A549 treated with CORT108297 at 1 μM for 4 hours (cell line): ENCODE measurements around the gene MRPL51. TPM values are rescaled to one million over a fixed set of nuclear protein-coding genes. Genes with fewer than 3 reads are reported as not detected.

Experiments
- total RNA-seq: library from RNA; stranded (reverse); fragments of 200-300 nt; extraction: Qiagen RNA extraction; gene quantifications from 5 replicates; pipeline ENCODE4 v1.2.3, GENCODE V29; 2022

The MRPL51 gene
- 286 to 313 TPM (median 305 TPM) in 5 replicates for total RNA-seq

DNA sequence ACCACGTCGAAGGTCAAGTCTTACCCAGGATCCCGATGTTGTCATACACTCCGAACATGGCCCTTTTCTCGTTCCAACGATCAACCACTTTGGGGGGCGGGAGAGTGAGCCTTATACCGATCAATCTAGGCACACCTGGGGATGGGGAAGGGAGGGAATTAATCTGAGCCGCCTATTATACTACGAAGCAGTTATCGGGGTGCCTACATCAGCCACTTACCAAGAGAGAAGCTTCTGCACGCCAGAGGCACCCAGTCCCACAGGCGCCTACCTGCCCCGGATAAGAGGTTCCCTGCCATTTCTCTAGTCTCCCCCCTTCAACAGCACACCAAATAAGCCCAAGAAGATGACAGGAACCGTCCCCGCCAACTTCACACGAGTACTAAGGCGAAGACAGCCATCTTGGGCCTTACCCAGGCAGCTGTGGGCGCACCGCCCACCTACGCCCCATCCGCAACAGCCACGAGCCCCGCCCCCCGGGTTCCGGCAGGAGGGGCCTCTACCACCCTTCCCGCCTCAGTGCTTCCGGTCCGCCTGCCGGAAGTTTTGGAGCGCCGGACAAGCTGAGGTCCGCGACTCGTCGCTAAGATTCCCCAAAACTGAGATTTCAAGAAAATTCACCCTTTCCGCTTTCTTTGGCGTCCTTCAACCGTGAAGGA lies at the start of gene MRPL51:
TSS of gene MRPL51 (minus strand) at position 425 of the 659 bp plus-strand sequence. CDS start at position 299, 126 bp downstream.

DNA sequence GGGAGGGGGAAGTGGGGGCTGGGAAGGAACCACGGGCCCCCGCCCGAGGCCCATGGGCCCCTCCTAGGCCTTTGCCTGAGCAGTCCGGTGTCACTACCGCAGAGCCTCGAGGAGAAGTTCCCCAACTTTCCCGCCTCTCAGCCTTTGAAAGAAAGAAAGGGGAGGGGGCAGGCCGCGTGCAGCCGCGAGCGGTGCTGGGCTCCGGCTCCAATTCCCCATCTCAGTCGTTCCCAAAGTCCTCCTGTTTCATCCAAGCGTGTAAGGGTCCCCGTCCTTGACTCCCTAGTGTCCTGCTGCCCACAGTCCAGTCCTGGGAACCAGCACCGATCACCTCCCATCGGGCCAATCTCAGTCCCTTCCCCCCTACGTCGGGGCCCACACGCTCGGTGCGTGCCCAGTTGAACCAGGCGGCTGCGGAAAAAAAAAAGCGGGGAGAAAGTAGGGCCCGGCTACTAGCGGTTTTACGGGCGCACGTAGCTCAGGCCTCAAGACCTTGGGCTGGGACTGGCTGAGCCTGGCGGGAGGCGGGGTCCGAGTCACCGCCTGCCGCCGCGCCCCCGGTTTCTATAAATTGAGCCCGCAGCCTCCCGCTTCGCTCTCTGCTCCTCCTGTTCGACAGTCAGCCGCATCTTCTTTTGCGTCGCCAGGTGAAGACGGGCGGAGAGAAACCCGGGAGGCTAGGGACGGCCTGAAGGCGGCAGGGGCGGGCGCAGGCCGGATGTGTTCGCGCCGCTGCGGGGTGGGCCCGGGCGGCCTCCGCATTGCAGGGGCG lies 41.0 kb upstream of the MRPL51 start, which contains the start of gene GAPDH:
TSS of gene GAPDH (plus strand) at position 595 of the 772 bp plus-strand sequence. CDS start 316 bp downstream, outside the sequence.

DNA sequence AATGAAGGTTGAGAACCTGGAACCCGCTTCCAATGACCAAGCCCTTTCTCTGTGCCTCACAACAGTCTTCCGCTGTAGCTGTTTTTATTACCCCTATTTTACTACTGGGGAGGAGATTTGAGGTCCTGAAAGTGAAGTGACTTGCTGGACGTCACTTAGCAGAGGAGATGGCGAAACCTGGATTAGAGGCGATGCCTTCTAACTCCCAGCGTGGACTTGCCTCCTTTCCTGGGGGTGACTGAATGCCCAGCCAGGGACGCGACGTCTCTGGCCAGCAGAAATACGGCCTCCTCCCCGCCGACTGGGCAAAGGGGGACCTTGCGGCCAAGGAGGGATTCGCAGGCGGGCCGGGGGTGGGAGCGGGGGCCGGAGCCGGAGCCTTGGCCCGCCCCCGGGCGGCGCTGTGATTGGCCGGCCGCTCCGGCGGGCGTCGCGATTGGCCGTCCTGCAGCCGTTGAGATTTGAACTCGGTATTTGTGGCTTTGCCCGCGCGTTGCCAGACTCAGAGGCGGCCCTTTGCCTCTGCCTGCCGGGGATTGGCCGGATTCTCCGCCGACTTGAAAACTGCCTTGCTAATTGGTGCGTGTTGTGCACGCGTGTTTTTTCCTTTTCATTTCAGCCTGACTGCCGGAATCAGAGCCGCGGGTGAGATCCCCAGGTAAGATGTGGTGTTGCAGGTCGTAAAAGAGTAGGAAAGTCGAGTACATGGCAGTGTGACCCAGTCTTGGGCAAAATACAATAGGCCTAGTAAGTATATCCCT lies 615 bp upstream of the MRPL51 start, which contains the start of gene NCAPD2:
TSS of gene NCAPD2 (plus strand) at position 606 of the 761 bp plus-strand sequence. CDS start 997 bp downstream, outside the sequence.

DNA sequence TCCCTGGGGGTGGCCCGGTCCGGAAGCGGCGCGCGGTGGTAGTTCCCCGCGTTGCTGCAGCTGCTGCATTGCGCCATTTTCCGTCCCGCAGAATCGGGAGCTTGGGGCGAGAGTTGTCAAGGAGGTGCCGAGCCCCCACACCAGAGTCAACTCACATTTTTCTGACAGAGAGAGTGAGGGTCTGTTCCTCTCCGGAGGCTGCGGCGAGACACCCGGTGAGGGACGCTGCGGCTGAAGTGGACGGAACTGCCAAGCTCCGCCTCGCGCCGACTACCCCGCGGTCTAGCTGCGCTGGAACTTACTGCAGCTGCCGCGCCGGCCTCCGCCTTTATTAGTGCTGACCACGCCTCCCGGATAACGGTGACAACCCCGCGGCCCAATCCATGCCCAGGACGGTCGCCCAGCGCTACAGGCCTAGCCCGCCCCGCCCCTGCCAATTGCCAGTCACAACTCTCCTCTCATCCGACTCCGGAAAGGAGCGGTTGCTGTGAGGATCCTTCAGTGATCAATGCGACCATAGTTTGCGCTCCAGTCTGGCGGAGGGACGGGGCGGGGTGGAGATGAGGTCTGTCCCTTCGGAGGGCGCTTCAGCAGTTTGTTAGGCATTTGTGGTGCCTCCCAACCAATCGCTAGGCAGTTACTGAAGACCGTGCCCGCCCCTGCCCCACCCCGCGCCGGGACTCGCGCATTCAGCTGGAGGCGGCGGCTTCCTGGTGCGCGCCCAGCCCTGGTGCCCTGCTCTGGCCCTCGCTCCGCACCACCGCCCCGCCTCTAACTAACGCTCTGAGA lies 22.5 kb downstream of the MRPL51 start, which contains the start of gene VAMP1:
TSS of gene VAMP1 (minus strand) at position 303 of the 789 bp plus-strand sequence. CDS start at position 157, 146 bp downstream.

DNA sequence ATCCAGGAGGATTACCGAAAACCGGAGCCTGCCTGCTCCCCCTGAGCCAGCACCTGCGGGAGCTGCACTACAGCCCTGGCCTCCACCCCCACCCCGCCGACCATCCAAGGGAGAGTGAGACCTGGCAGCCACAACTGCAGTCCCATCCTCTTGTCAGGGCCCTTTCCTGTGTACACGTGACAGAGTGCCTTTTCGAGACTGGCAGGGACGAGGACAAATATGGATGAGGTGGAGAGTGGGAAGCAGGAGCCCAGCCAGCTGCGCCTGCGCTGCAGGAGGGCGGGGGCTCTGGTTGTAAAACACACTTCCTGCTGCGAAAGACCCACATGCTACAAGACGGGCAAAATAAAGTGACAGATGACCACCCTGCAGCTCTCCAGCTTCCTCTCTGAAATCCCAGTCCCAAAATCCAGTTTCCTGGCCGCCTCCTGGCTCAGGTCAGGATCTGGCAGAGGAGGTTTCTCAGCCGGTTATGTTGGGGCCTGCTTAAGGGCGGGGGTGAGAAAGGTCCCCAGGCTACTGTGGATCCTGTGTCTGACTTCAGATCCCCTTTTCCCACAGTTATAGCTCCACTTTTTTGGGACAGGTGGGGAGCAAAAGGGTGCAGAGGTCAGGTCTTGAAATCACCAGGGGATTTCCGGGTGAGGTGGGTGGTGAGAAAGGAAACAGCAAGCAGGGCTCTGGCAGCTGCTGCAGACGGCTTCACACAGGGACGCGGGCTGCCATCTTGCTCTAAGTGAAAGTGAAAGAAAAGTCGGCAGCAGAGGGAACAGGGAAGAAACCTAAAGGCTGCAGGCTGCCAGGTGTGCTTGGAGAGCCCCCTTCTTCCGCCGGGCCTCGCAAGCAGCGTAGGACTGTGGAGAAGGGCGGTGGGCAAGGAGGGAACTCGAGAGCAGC lies 41.5 kb downstream of the MRPL51 start, which contains the start of gene TAPBPL:
TSS of gene TAPBPL (plus strand) at position 695 of the 897 bp plus-strand sequence. CDS start 207 bp downstream, outside the sequence.

DNA sequence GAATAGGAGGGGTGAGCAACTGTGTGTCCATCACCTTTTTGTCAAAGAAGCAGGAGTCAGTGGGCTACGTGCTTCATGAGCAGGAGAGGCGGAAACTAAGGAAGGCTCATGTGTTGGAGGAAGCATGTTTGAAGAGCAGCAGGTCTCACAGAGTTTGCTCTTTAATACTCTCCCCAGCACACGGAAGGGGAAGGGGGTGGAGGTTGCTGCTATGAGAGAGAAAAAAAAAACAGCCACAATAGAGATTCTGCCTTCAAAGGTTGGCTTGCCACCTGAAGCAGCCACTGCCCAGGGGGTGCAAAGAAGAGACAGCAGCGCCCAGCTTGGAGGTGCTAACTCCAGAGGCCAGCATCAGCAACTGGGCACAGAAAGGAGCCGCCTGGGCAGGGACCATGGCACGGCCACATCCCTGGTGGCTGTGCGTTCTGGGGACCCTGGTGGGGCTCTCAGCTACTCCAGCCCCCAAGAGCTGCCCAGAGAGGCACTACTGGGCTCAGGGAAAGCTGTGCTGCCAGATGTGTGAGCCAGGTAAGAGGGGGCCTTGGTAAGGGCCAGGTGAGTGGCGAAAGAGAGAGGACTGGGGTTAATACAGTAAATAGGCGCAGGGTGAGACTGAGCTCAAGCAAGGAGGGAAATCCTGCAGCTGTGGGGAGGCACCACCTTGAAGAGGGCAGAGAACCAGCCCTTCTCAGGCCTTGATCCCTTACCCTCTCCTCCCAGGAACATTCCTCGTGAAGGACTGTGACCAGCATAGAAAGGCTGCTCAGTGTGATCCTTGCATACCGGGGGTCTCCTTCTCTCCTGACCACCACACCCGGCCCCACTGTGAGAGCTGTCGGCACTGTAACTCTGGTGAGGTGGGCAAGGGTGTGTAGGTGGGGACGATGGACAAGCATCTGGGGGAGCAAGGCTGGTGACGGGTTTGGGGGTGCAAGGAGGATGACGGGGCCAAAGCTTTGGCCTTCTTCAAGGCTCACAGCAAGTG lies 48.1 kb downstream of the MRPL51 start, which contains the start of gene CD27:
TSS of gene CD27 (plus strand) at position 252 of the 985 bp plus-strand sequence. CDS start at position 393, 141 bp downstream.

Other genes starting within 250 kb of the MRPL51 start
- 0.06 to 0.32 TPM (median 0.13 TPM) in 5 replicates for gene PLEKHG6, start 182.6 kb downstream of the MRPL51 start, total RNA-seq
- gene TNFRSF1A, start 151.2 kb downstream of the MRPL51 start, total RNA-seq: 359 to 653 TPM (median 512 TPM) in 5 replicates
- gene SCNN1A, start 117.7 kb downstream of the MRPL51 start, total RNA-seq: 10.8 to 15.6 TPM (median 14.9 TPM) in 5 replicates
- gene LTBR, start 109.1 kb downstream of the MRPL51 start, total RNA-seq: 168 to 231 TPM (median 214 TPM) in 5 replicates
- gene CD27, start 48.3 kb downstream of the MRPL51 start, total RNA-seq: not detected in 5 replicates
- gene TAPBPL, start 41.2 kb downstream of the MRPL51 start, total RNA-seq: 3.3 to 4.6 TPM (median 3.7 TPM) in 5 replicates
- gene VAMP1, start 22.6 kb downstream of the MRPL51 start, total RNA-seq: 9.7 to 13.8 TPM (median 11.4 TPM) in 5 replicates
- gene NCAPD2, start 840 bp upstream of the MRPL51 start, total RNA-seq: 56.1 to 74.5 TPM (median 68.1 TPM) in 5 replicates
- 6,866 to 9,447 TPM (median 8,977 TPM) in 5 replicates for gene GAPDH, start 41.3 kb upstream of the MRPL51 start, total RNA-seq
- 1.9 to 3.0 TPM (median 2.6 TPM) in 5 replicates for gene IFFO1, start 62.8 kb upstream of the MRPL51 start, total RNA-seq
- gene NOP2, start 75.0 kb upstream of the MRPL51 start, total RNA-seq: 98.9 to 109 TPM (median 105 TPM) in 5 replicates
- 62.1 to 82.8 TPM (median 64.0 TPM) in 5 replicates for gene CHD4, start 114.1 kb upstream of the MRPL51 start, total RNA-seq
- gene LPAR5, start 142.7 kb upstream of the MRPL51 start, total RNA-seq: 0.45 to 0.81 TPM (median 0.70 TPM) in 5 replicates
- gene ACRBP, start 154.2 kb upstream of the MRPL51 start, total RNA-seq: 0.11 to 0.34 TPM (median 0.16 TPM) in 5 replicates
- 13.6 to 21.5 TPM (median 16.8 TPM) in 5 replicates for gene ING4, start 169.9 kb upstream of the MRPL51 start, total RNA-seq
- gene ZNF384, start 196.1 kb upstream of the MRPL51 start, total RNA-seq: 53.9 to 63.5 TPM (median 60.1 TPM) in 5 replicates
- 0.68 to 1.2 TPM (median 0.92 TPM) in 5 replicates for gene PIANP, start 207.6 kb upstream of the MRPL51 start, total RNA-seq
- 44.2 to 60.2 TPM (median 57.6 TPM) in 5 replicates for gene COPS7A, start 230.8 kb upstream of the MRPL51 start, total RNA-seq